Measurements from ENCODE around the gene CALR3. TPM values are rescaled to one million over a fixed set of nuclear protein-coding genes. Genes with fewer than 3 reads are reported as not detected.

Gene CALR3
- total RNA-seq, 4 donors from 2014 or later: not detected

GRCh38 chr19:16460454-16460853 is 35.5 kb downstream of the CALR3 start:
- TF ChIP-seq, protein P1, sequence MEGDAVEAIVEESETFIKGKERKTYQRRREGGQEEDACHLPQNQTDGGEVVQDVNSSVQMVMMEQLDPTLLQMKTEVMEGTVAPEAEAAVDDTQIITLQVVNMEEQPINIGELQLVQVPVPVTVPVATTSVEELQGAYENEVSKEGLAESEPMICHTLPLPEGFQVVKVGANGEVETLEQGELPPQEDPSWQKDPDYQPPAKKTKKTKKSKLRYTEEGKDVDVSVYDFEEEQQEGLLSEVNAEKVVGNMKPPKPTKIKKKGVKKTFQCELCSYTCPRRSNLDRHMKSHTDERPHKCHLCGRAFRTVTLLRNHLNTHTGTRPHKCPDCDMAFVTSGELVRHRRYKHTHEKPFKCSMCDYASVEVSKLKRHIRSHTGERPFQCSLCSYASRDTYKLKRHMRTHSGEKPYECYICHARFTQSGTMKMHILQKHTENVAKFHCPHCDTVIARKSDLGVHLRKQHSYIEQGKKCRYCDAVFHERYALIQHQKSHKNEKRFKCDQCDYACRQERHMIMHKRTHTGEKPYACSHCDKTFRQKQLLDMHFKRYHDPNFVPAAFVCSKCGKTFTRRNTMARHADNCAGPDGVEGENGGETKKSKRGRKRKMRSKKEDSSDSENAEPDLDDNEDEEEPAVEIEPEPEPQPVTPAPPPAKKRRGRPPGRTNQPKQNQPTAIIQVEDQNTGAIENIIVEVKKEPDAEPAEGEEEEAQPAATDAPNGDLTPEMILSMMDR (IDR thresholded peaks at IDR 0.05): no peak
- no peak for TF ChIP-seq POLR2A (IDR thresholded peaks at IDR 0.05)
- intact Hi-C loops (cut with DNase I): no loop called here
- peaks cover 0 to 7% (median 0%) of the 10 kb centered on the region in 3 donors for H3K36me3 ChIP-seq
- H3K4me3 ChIP-seq: no peak overlapping the region
- WGBS, 2 donors: 81 to 88% methylated on average over 8 of the region's 8 CpGs
- H3K9me3 ChIP-seq: no peaks in the 10 kb centered on the region
- peaks cover 28 to 80% (median 34%) of the 10 kb centered on the region in 3 donors for H3K4me1 ChIP-seq
- no peak for DNase-seq
- no peak overlapping the region for H3K27ac ChIP-seq
- H3K27me3 ChIP-seq: no peaks in the 10 kb centered on the region

- TF ChIP-seq POLR2A (IDR thresholded peaks at IDR 0.05): no peak
- TF ChIP-seq, protein P1 (IDR thresholded peaks at IDR 0.05): no peak
- no peak overlapping the region for H3K27ac ChIP-seq
- H3K4me3 ChIP-seq: no peak overlapping the region
- no peaks in the 10 kb centered on the region for H3K27me3 ChIP-seq
- peaks cover 28 to 80% (median 34%) of the 10 kb centered on the region in 3 donors for H3K4me1 ChIP-seq
- WGBS, 2 donors: 60 to 85% methylated on average over 3 of the region's 3 CpGs
- intact Hi-C loops (cut with DNase I): no loop called here
- no peaks in the 10 kb centered on the region for H3K36me3 ChIP-seq
- no peaks in the 10 kb centered on the region for H3K9me3 ChIP-seq
- no peak for DNase-seq
Observed at GRCh38 chr19:16459680-16460079, 36.3 kb downstream of the CALR3 start.

DNA sequence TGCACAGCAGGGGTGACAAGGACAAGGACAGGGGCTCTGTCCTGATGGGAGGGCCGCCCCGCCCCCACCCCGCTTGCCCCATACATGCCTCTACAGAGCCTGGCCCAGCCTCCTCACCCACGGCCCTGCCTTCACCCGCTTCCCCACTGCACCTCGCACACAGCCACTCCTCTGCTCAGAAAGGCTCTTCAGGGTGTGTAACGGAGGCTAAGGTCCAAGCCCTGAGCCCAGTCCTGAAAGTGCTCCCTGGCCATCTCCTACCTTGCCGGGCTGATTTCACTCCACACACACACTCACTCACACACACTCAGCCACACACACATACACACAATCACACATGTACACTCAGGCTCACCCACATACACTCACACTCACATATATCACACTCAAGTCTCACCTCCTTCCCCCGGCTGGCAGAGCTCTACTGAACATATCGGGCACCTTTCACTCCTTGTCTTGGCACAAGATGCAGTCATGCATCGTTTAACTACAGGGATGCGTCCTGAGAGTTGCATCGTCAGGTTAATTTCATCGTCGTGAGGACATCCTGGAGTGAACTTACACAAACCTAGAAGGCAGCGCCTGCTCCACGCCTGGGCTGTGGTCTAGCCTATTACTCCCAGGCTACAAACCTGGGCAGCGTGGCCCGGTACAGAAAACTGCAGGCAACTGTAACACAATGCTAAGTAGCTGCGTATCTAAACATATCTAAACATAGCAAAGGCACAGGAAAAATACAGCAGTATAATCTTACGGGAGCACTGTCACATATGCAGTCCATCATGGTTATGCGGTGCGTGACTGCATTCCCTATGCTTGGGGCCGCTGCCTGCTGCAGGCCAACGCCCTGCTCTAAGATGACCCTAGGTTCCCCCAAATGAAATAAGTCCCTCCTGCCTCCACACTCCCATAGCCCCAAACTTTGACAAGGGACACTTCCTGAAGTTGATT is 37.3 kb downstream of the CALR3 start:
- H3K9me3 ChIP-seq: no peaks in the 10 kb centered on the region
- peak overlapping the region in 3 of 4 donors; percentile 41 to 77 (median 63) for H3K27ac ChIP-seq
- H3K27me3 ChIP-seq: no peaks in the 10 kb centered on the region
- H3K36me3 ChIP-seq: no peaks in the 10 kb centered on the region
- DNase-seq: no peak
- H3K4me3 ChIP-seq: no peak overlapping the region
- no peak for TF ChIP-seq POLR2A (IDR thresholded peaks at IDR 0.05)
- TF ChIP-seq, protein P1 (IDR thresholded peaks at IDR 0.05): no peak
- 52 to 61% methylated on average over 20 to 23 of the region's 25 CpGs for WGBS, 2 donors
- H3K4me1 ChIP-seq: peaks cover 28 to 82% (median 34%) of the 10 kb centered on the region in 3 donors
- intact Hi-C loops (cut with DNase I): no loop called here

DNA sequence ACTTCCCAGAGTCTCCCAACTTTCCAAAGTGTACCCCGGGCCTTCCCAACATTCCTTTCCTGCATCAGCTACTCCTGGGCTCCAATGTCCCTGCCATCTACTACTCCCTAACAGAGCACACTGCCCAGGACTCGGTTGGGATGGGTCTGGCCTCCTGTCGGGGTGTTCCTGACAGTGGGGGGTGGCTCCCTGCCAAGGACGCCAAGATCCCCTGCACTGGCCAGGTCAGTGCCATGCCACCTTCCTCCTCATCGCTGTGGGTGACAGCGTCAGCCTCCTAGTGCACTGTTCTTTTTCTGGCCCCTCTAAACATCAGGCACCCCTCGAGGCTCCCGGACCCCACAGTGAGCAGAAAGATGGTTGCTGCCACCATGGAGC is 38.0 kb downstream of the CALR3 start:
- WGBS, 2 donors: 38% methylated on average over 7 of the region's 8 CpGs; no CpG with 5 or more reads in 1 of the 2 donors
- Histone ChIP-seq H3K27ac (peak overlapping the region; percentile 17 to 77 (median 52)), H3K4me3 (peak overlapping the region in 1 of 4 donors; percentile 38), H3K36me3 (no peaks in the 10 kb centered on the region), H3K27me3 (no peaks in the 10 kb centered on the region), H3K4me1 (peaks cover 25 to 80% (median 29%) of the 10 kb centered on the region in 3 donors), H3K9me3 (no peaks in the 10 kb centered on the region)
- TF ChIP-seq POLR2A (IDR thresholded peaks at IDR 0.05): no peak
- TF ChIP-seq, protein P1 (IDR thresholded peaks at IDR 0.05): no peak
- no peak for DNase-seq
- intact Hi-C loops (cut with DNase I): no loop called here

Data from esophagus squamous epithelium (tissue), 5 donors.